ENCODE results near the gene TRAFD1. TPM values are rescaled to one million over a fixed set of nuclear protein-coding genes. Genes with fewer than 3 reads are reported as not detected.

TRAFD1 gene
- polyA plus RNA-seq, 1 donor from 2014 or later = 75.6 TPM

DNA sequence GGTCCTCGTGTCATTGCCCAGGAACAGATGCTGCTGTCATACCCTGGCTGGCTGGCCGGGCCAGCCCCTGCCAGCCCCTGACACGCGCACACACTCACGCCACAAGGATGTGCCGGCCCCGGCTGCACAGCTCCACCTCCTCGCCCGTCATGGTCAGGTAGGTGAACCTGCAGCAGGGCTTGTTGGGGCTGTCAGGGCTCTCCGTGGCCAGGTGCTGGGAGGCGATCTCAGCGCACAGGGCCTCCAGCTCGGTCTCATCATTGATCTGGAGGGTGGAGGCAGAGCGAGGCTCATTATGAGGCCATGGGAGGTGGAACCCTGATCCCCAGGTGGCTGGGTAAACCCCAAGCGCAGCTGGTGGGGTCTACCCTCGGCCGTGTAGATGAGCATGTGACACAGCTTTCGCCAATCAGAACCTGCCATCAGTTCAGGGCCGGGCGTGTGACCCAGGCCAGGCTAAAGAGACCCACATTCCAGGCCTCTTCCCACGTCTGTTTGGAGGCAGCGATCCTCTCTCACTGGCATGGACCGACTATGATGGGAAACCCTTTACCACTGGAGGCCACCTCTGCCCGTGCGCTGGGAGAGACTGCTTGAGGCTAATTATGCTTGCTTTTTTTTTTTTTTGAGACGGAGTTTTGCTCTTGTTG lies 38.8 kb downstream of the TRAFD1 start:
- Histone ChIP-seq H3K4me3 (ENCODE audit: low read length) (no peak overlapping the region), H3K9me3 (ENCODE audit: low read length) (no peaks in the 10 kb centered on the region), H3K9me2 (ENCODE audit: insufficient read depth, low read length) (no peaks in the 10 kb centered on the region), H4K20me1 (ENCODE audit: insufficient read depth) (no peaks in the 10 kb centered on the region), H3K79me2 (replicated peaks; ENCODE audit: insufficient read depth, low read length) (no peaks in the 10 kb centered on the region), H3F3A (ENCODE audit: insufficient read depth, low read length, poor library complexity, severe bottlenecking) (no peaks in the 10 kb centered on the region), H3K27me3 (ENCODE audit: insufficient read depth, low read depth, low read length) (no peaks in the 10 kb centered on the region), H3K4me2 (ENCODE audit: low read length) (no peak overlapping the region), H3K27ac (ENCODE audit: low read length) (no peak overlapping the region), H3K36me3 (ENCODE audit: insufficient read depth, low read length) (peaks cover 3% of the 10 kb centered on the region), H3K9ac (ENCODE audit: low read length) (no peak overlapping the region), H2AFZ (ENCODE audit: low read depth, low read length) (no peak overlapping the region)
- TF ChIP-seq RAD21 (conservative IDR thresholded peaks at IDR 0.05) = no peak
- no peak for TF ChIP-seq EZH2 (IDR thresholded peaks at IDR 0.05; ENCODE audit: borderline replicate concordance, insufficient read depth, low read length, poor library complexity, severe bottlenecking)
- TF ChIP-seq SMC3 (conservative IDR thresholded peaks at IDR 0.05; ENCODE audit: poor library complexity) = no peak
- TF ChIP-seq, protein P1, sequence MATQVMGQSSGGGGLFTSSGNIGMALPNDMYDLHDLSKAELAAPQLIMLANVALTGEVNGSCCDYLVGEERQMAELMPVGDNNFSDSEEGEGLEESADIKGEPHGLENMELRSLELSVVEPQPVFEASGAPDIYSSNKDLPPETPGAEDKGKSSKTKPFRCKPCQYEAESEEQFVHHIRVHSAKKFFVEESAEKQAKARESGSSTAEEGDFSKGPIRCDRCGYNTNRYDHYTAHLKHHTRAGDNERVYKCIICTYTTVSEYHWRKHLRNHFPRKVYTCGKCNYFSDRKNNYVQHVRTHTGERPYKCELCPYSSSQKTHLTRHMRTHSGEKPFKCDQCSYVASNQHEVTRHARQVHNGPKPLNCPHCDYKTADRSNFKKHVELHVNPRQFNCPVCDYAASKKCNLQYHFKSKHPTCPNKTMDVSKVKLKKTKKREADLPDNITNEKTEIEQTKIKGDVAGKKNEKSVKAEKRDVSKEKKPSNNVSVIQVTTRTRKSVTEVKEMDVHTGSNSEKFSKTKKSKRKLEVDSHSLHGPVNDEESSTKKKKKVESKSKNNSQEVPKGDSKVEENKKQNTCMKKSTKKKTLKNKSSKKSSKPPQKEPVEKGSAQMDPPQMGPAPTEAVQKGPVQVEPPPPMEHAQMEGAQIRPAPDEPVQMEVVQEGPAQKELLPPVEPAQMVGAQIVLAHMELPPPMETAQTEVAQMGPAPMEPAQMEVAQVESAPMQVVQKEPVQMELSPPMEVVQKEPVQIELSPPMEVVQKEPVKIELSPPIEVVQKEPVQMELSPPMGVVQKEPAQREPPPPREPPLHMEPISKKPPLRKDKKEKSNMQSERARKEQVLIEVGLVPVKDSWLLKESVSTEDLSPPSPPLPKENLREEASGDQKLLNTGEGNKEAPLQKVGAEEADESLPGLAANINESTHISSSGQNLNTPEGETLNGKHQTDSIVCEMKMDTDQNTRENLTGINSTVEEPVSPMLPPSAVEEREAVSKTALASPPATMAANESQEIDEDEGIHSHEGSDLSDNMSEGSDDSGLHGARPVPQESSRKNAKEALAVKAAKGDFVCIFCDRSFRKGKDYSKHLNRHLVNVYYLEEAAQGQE (IDR thresholded peaks at IDR 0.05; ENCODE audit: borderline replicate concordance) = no peak
- no peak for TF ChIP-seq EP300 (conservative IDR thresholded peaks at IDR 0.05; ENCODE audit: poor library complexity, severe bottlenecking)
- TF ChIP-seq, protein P2, sequence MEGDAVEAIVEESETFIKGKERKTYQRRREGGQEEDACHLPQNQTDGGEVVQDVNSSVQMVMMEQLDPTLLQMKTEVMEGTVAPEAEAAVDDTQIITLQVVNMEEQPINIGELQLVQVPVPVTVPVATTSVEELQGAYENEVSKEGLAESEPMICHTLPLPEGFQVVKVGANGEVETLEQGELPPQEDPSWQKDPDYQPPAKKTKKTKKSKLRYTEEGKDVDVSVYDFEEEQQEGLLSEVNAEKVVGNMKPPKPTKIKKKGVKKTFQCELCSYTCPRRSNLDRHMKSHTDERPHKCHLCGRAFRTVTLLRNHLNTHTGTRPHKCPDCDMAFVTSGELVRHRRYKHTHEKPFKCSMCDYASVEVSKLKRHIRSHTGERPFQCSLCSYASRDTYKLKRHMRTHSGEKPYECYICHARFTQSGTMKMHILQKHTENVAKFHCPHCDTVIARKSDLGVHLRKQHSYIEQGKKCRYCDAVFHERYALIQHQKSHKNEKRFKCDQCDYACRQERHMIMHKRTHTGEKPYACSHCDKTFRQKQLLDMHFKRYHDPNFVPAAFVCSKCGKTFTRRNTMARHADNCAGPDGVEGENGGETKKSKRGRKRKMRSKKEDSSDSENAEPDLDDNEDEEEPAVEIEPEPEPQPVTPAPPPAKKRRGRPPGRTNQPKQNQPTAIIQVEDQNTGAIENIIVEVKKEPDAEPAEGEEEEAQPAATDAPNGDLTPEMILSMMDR (IDR thresholded peaks at IDR 0.05; ENCODE audit: poor library complexity, severe bottlenecking) = no peak
- no peak for TF ChIP-seq POLR2AphosphoS5 (IDR thresholded peaks at IDR 0.05)
- no peak for TF ChIP-seq TAF1 (IDR thresholded peaks at IDR 0.05; ENCODE audit: low read depth)
- TF ChIP-seq MXI1 (conservative IDR thresholded peaks at IDR 0.05; ENCODE audit: poor library complexity, severe bottlenecking) = no peak

DNA sequence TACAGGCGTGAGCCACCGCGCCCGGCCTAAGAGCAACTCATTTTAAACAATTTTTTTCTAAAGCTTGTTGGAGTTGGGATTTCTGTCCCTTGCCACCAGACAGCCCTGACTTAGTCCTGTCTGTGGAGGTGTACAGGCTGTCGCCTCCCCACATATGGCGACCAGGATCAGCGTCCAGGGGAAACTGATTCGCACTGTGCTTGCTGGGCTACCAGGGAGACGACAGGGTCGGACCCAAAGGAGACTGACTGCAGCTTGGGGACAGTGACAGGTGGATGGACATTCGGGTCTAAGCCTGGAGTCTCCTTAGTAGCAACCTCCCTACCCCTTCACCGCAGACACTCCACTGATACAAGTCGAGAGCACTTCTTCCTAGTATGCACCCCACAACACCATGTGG lies 40.3 kb downstream of the TRAFD1 start:
- Histone ChIP-seq H3K27ac (ENCODE audit: low read length) (no peak overlapping the region), H3K9me2 (ENCODE audit: insufficient read depth, low read length) (no peaks in the 10 kb centered on the region), H4K20me1 (ENCODE audit: insufficient read depth) (no peaks in the 10 kb centered on the region), H3F3A (ENCODE audit: insufficient read depth, low read length, poor library complexity, severe bottlenecking) (no peaks in the 10 kb centered on the region), H2AFZ (ENCODE audit: low read depth, low read length) (no peak overlapping the region), H3K36me3 (ENCODE audit: insufficient read depth, low read length) (peaks cover 3% of the 10 kb centered on the region), H3K9ac (ENCODE audit: low read length) (no peak overlapping the region), H3K9me3 (ENCODE audit: low read length) (no peaks in the 10 kb centered on the region), H3K79me2 (replicated peaks; ENCODE audit: insufficient read depth, low read length) (no peaks in the 10 kb centered on the region), H3K4me3 (ENCODE audit: low read length) (no peak overlapping the region), H3K4me2 (ENCODE audit: low read length) (no peak overlapping the region), H3K27me3 (ENCODE audit: insufficient read depth, low read depth, low read length) (no peaks in the 10 kb centered on the region)
- TF ChIP-seq EZH2 (IDR thresholded peaks at IDR 0.05; ENCODE audit: borderline replicate concordance, insufficient read depth, low read length, poor library complexity, severe bottlenecking) (no peak), TAF1 (IDR thresholded peaks at IDR 0.05; ENCODE audit: low read depth) (no peak), RAD21 (conservative IDR thresholded peaks at IDR 0.05) (no peak), POLR2AphosphoS5 (IDR thresholded peaks at IDR 0.05) (no peak), EP300 (conservative IDR thresholded peaks at IDR 0.05; ENCODE audit: poor library complexity, severe bottlenecking) (no peak), SMC3 (conservative IDR thresholded peaks at IDR 0.05; ENCODE audit: poor library complexity) (no peak), MXI1 (conservative IDR thresholded peaks at IDR 0.05; ENCODE audit: poor library complexity, severe bottlenecking) (no peak)
- TF ChIP-seq, protein P2 (IDR thresholded peaks at IDR 0.05; ENCODE audit: poor library complexity, severe bottlenecking) = no peak
- TF ChIP-seq, protein P1 (IDR thresholded peaks at IDR 0.05; ENCODE audit: borderline replicate concordance) = no peak
